ENCODE results near the gene APLF.

- TF ChIP-seq CTCF (IDR thresholded peaks at IDR 0.05 in 4 of 5, conservative IDR thresholded peaks at IDR 0.05 in 1 of 5) (no peak), POLR2A (IDR thresholded peaks at IDR 0.05) (no peak)
Observed at GRCh38 chr2:68431316-68431972, 35.9 kb upstream of the APLF start.

All from gastrocnemius medialis (tissue), 4 donors.